Left forelimb (tissue), 1 donor: ENCODE data around the gene KRT10.

Experiments used
- DNase-seq: peaks from one replicate; pipeline ENCODE4 v3.0.0-alpha.2; 2018; ENCODE audit warnings: low spot score

Gene KRT10

DNA sequence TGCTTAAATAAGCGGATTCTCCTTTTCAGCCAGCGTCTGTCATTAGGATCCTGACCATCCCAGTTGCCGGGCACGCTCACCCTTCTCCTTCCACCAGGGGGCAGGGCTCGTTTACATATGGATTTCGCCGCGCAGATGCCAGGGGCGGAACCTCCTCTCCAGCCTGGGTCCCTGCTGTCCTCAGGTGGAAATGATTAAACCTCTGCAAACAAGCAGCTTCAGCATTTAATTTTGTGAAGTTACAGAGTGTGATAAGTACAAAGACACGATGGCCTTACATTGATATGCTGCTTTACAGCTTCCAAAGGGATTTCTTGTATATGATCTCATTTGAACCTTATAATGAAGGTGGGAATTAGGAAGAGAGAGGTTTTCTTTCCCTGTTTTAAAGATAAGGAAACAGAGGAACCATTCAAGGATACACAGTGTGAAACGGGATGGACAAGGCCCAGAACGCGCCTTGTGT is 18.8 kb downstream of the KRT10 start:
- peak; percentile 79 for DNase-seq

DNA sequence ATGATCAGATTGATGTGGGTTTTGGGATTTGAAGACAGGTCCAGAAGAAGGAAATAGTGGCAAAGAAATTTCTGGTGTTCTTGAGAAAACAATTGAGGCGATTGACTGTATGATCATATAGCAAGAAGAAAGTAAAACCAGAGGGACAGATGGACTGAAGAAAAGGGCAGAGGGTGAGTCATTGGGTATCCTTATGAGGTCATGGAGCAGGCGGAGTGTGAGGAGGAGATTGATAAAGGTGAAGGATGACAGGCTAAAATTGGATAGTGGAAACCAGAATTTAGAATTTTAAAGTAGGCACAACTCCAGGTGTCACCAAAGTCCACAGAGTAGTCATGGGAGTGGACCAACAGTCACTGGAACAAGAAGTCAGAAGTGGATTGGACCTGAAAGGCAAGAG is 21.3 kb downstream of the KRT10 start:
- no peak for DNase-seq

GRCh38 chr17:40800381-40800780 is 22.0 kb downstream of the KRT10 start:
- DNase-seq = no peak

DNA sequence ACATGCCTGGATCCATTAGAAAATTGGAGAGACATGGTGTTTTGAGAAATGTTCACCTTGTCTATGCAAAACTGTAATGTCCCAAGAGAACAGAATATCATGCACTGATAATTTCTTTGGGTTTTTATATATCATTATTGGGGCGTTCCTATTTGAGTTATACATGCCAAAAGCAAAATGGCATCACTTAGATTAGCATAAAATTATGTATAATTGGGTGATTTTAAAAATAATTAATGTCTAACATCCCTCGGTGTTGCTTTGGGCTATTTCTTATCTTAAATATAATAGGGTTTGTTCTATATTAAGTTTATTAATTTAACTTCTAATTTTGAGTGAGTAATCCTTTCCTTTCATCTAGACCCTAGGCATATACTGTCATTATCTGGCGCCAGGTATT is 22.6 kb downstream of the KRT10 start, which contains the start of gene KRT28:
KRT28 (minus strand) TSS at position 101 of the 400 bp plus-strand sequence; CDS start at position 35, 66 bp downstream.
- DNase-seq = no peak

DNA sequence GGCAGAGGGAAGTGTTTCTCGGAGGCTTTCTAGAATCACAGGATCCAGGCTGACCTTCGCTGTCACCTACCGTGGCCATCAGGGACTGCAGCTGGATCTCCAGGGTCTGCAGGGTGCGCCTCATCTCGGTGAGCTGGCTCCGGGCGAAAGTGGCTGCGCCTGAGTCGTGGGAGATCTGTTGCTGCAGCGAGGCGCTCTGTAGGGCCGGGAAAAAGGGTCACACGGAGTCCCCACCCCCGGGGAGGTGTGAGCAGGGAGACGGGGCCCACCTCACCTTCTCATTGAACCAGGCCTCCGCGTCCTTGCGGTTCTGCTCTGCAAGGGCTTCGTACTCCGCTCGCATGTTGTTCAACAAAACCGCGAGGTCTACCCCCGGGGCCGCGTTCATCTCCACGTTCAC is 25.6 kb downstream of the KRT10 start:
- no peak for DNase-seq

GRCh38 chr17:40795019-40795667 is 27.3 kb downstream of the KRT10 start:
- no peak for DNase-seq

DNA sequence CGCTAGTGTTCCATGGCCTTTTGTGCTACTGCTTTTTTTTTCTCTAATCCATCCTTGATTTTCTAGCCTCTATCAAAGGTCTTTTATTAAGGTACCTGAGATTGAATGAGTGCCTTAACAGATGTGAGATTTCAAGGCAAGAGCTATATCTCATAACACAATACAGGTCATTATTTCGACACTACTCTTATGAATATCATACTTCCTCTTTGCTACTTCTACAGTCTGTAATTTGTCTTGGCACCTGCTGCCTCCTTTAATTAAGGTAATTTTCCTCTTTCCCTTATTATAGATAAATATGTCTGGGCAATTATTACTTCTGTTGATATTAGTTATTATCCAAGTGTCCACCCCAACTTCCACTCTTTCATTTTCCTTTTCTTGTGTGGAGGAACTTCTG is 27.9 kb downstream of the KRT10 start:
- DNase-seq = no peak

DNA sequence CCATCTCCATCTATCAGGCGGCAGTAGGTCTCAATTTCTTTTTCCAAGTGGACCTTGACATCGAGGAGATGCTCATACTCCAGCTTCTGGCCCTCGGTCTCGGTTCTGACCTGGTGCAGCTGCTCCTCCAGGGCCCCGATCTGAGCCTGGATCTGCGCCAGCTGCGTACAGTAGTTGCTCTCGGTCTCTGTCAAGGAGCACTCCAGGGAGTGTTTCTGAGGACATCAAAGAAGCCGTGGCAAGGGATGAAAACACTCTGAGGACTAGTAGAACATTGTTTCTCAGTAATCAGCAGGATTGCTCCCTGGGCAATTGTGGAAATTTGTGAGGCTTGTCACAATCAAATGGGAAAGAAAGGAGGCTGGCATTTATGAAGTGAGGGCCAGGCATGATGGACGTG is 28.6 kb downstream of the KRT10 start:
- no peak for DNase-seq

DNA sequence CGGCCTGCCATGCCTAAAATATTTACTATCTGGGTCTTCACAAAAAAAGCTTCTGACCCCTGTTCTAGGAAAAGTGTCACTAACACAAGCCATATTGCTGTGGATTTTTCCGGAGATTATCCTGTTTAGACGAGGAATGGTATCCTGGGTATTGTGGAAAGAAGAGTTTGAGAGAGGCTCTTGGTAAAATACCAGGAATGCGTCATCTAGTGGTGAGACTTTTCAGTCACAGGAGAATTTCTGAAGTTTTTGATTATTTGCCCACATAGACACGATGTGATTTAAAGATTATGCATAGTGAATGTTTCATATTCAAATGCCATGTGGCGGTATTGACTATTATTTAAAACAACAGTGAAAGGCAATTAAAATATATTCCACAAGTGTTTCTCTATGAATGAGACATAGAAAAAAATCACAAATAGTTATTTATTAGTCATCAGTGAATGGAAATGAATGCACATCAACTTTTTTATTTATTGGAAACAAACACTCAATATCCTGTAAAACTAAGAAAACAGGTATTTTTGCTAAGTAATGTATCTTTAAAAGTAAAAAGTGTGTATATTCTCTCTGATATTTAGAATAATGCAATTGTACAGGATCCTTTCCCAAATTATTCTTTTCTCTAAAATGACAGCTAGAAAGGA is 30.5 kb downstream of the KRT10 start:
- no peak for DNase-seq

- no peak for DNase-seq
These were observed 31.3 kb downstream of the KRT10 start for GRCh38 chr17:40791111-40791510.

GRCh38 chr17:40782450-40782849 is 40.0 kb downstream of the KRT10 start, which contains the start of gene KRT27:
KRT27 (minus strand) TSS chr17:40782550; CDS start chr17:40782493, 57 bp downstream.
- no peak for DNase-seq

DNA sequence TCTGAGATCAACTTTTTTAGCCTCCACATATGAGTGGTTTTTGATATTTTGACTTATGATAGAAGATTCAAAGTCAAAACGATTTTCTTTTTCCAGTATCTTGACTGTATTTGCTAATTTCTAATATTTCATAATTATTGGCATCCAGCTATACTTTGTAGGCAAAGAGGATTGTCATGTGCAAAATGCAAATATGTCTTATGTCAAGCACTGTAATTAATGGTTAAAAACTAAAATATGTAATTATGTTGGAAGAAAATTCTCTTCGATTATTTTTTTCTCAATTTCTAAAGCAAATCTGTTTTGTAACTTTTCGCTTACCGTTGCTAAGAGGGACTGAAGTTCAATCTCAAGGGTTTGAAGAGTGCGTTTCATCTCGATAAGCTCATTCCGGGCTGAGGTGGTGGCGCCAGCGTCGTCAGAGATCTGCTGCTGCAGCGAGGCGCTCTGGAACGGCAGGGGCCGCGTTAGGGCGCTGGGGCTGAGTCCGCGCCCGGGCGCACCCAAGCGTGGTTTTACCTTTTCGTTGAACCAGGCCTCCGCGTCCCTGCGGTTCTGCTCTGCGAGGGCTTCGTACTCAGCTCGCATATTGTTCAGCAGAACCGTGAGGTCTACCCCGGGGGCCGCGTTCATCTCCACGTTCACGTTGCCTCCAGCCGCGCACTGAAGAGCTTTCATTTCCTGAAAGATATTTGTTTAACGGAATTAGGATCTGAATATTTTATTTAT is 43.1 kb downstream of the KRT10 start:
- DNase-seq = no peak

GRCh38 chr17:40778461-40778860 is 44.0 kb downstream of the KRT10 start:
- DNase-seq = no peak

GRCh38 chr17:40777971-40778370 is 44.4 kb downstream of the KRT10 start:
- DNase-seq = no peak

- DNase-seq = no peak
These were observed 45.0 kb downstream of the KRT10 start for GRCh38 chr17:40777459-40777858.

DNA sequence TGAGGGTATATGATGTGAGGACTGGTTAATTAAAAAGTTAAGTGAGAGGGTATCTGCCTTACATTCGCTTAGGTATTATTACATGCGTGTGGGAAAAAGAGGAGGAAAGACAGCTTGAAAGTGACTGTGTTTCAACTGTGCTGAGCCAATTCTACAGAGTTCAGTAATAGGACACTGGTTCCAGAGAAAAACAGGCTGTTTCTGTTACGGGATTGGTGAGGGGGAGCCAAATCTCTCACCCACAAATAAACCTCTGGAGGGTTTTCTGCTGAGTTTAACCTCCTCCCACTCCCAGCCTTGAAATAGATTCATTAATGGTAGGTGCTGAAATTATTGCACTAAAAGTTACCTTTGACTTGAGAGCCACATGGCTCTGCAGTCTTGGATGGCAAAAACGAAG is 46.5 kb downstream of the KRT10 start:
- no peak for DNase-seq

DNA sequence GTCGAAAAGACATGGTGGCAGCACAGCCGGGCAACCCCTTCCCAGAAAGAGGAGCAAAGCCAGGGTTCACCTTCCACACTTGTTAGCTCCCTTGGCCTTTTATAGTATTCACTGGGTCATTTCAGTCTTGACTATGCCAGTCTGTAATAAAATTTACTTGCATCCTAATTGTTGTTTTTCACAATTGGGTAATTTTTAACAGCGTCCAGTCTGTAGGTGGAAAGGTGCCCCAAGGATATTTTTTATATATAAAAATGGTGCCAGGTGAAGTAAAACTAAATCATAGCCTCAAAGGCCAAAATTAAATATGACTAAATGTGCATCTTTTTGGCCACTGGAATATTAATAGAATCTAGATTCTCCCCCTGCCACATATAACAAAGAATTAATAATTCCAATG is 50.3 kb downstream of the KRT10 start, which contains the start of gene KRT26:
KRT26 (minus strand) TSS at position 101 of the 400 bp plus-strand sequence; CDS start at position 13, 88 bp downstream.
- DNase-seq = no peak
